ENCODE results near the gene SSTR5. TPM values are rescaled to one million over a fixed set of nuclear protein-coding genes. Genes with fewer than 3 reads are reported as not detected.

Gene SSTR5
- total and polyA plus RNA-seq, 10 of the 15 experiments (the other 5 are each of a cell fraction or from before 2014, with no cell fraction given), result not detected

- BruUV-seq (replicated peaks), result no TSS peak
These were observed 16.0 kb downstream of the SSTR5 start for GRCh38 chr16:1088295-1089170.

GRCh38 chr16:1089439-1089821 lies 16.9 kb downstream of the SSTR5 start:
- Histone ChIP-seq H3K27ac (ENCODE audit: control insufficient read depth, insufficient read depth) (no peak overlapping the region), H2AFZ (ENCODE audit: control insufficient read depth, low read depth, low read length) (no peak overlapping the region), H3K4me3 (no peak overlapping the region), H3K9ac (ENCODE audit: control insufficient read depth, insufficient read depth, low read length) (no peak overlapping the region), H3K4me2 (ENCODE audit: control insufficient read depth, insufficient read depth) (no peak overlapping the region), H3K4me1 (ENCODE audit: control insufficient read depth, insufficient read depth, low read length) (no peaks in the 10 kb centered on the region), H3K27me3 (replicated peaks in 1 of 2; ENCODE audit: control insufficient read depth in 2 of 2, insufficient read depth in 2 of 2, low read length in 1 of 2) (no peaks in the 10 kb centered on the region), H3K36me3 (ENCODE audit: control insufficient read depth in 2 of 2, insufficient read depth in 2 of 2, low read length in 1 of 2) (no peaks in the 10 kb centered on the region), H3K9me3 (replicated peaks; ENCODE audit: control insufficient read depth, insufficient read depth, low read length) (peaks cover 4% of the 10 kb centered on the region; the same call in 1 of the 3 replicates), H4K20me1 (ENCODE audit: control insufficient read depth, insufficient read depth) (no peaks in the 10 kb centered on the region), H3K79me2 (ENCODE audit: control insufficient read depth, insufficient read depth, low read length) (no peaks in the 10 kb centered on the region)
- ChIA-PET SMC1A (ENCODE audit: uncharacterized antibody, unreplicated experiment) (no interaction called here), RAD21 (ENCODE audit: unreplicated experiment) (no interaction called here), POLR2A (interaction anchor here (0.7 kb wide), 1 partner anchor 61 kb away, joined by 5 read pairs; no protein-coding TSS in a partner anchor), CTCF (no interaction called here)
- in situ Hi-C loops (cut with MboI), result no loop called here
- FAIRE-seq, result no peak
- BruUV-seq (replicated peaks), result no TSS peak
- no peak for ATAC-seq
- intact Hi-C loops (cut with micrococcal nuclease; ENCODE audit: unreplicated experiment), result no loop called here
- DNase-seq (ENCODE audit: low read depth, low spot score), result no peak
- 48% methylated on average over 12 of the region's 17 CpGs for WGBS (ENCODE audit: insufficient coverage, insufficient replicate concordance, low lambda C conversion rate, missing lambda C conversion rate)
- TF ChIP-seq ZNF384 (IDR thresholded peaks at IDR 0.05; ENCODE audit: borderline replicate concordance, low read depth, low read length) (no peak), HCFC1 (IDR thresholded peaks at IDR 0.05; ENCODE audit: low read length) (no peak), HDGF (IDR thresholded peaks at IDR 0.05) (no peak)

More at GRCh38 chr16:1088295-1089170, 16.0 kb downstream of the SSTR5 start:
- H3K9me3 ChIP-seq (replicated peaks; ENCODE audit: control insufficient read depth, insufficient read depth, low read length), result peaks cover 4% of the 10 kb centered on the region; the same call in 1 of the 3 replicates
- H3K4me3 ChIP-seq, result no peak overlapping the region
- no peak for ATAC-seq
- intact Hi-C loops (cut with micrococcal nuclease; ENCODE audit: unreplicated experiment), result no loop called here
- H3K79me2 ChIP-seq (ENCODE audit: control insufficient read depth, insufficient read depth, low read length), result no peaks in the 10 kb centered on the region
- H3K4me1 ChIP-seq (ENCODE audit: control insufficient read depth, insufficient read depth, low read length), result no peaks in the 10 kb centered on the region
- no peaks in the 10 kb centered on the region for H4K20me1 ChIP-seq (ENCODE audit: control insufficient read depth, insufficient read depth)
- no peak for DNase-seq (ENCODE audit: low read depth, low spot score)
- no peak overlapping the region for H3K9ac ChIP-seq (ENCODE audit: control insufficient read depth, insufficient read depth, low read length)
- H3K27ac ChIP-seq (ENCODE audit: control insufficient read depth, insufficient read depth), result no peak overlapping the region
- no peaks in the 10 kb centered on the region for H3K36me3 ChIP-seq (ENCODE audit: control insufficient read depth in 2 of 2, insufficient read depth in 2 of 2, low read length in 1 of 2)
- RAD21 ChIA-PET (ENCODE audit: unreplicated experiment), result no interaction called here
- no peak for TF ChIP-seq LARP7 (IDR thresholded peaks at IDR 0.05)
- SMC1A ChIA-PET (ENCODE audit: uncharacterized antibody, unreplicated experiment), result no interaction called here
- H3K4me2 ChIP-seq (ENCODE audit: control insufficient read depth, insufficient read depth), result no peak overlapping the region
- 70% methylated on average over 40 of the region's 40 CpGs for WGBS (ENCODE audit: insufficient coverage, insufficient replicate concordance, low lambda C conversion rate, missing lambda C conversion rate)
- CTCF ChIA-PET, result no interaction called here
- in situ Hi-C loops (cut with MboI), result no loop called here
- POLR2A ChIA-PET, result no interaction called here
- H2AFZ ChIP-seq (ENCODE audit: control insufficient read depth, low read depth, low read length), result no peak overlapping the region
- FAIRE-seq, result no peak
- no peaks in the 10 kb centered on the region for H3K27me3 ChIP-seq (replicated peaks in 1 of 2; ENCODE audit: control insufficient read depth in 2 of 2, insufficient read depth in 2 of 2, low read length in 1 of 2)

Measured in GM12878 (cell line).